ENCODE measurements around the gene C11orf24.
A peak's percentile ranks its signal among the peaks of the same experiment; 100 is the strongest.

Gene C11orf24

GRCh38 chr11:68270196-68271022 is 1.4 kb downstream of the C11orf24 start:
- no peak for DNase-seq (ENCODE audit: low read depth in 2 of 2)

GRCh38 chr11:68269414-68270081 is 2.2 kb downstream of the C11orf24 start:
- DNase-seq (ENCODE audit: low read depth in 2 of 2) = no peak

GRCh38 chr11:68267881-68268240 is 3.9 kb downstream of the C11orf24 start:
- no peak for DNase-seq (ENCODE audit: low read depth in 2 of 2)

GRCh38 chr11:68266936-68267880 is 4.6 kb downstream of the C11orf24 start:
- no peak for DNase-seq (ENCODE audit: low read depth in 2 of 2)

- DNase-seq (ENCODE audit: low read depth in 2 of 2) = no peak
Observed at GRCh38 chr11:68266121-68266891, 5.5 kb downstream of the C11orf24 start.

GRCh38 chr11:68264741-68265540 is 6.8 kb downstream of the C11orf24 start:
- DNase-seq (ENCODE audit: low read depth in 2 of 2) = no peak

GRCh38 chr11:68264244-68264643 is 7.5 kb downstream of the C11orf24 start:
- DNase-seq (ENCODE audit: low read depth in 2 of 2) = no peak

GRCh38 chr11:68263444-68264035 is 8.2 kb downstream of the C11orf24 start:
- no peak for DNase-seq (ENCODE audit: low read depth in 2 of 2)

- DNase-seq (ENCODE audit: low read depth in 2 of 2) = no peak
Observed at GRCh38 chr11:68262544-68262827, 9.3 kb downstream of the C11orf24 start.

GRCh38 chr11:68261749-68262543 is 9.8 kb downstream of the C11orf24 start:
- DNase-seq (ENCODE audit: low read depth in 2 of 2) = no peak

- no peak for DNase-seq (ENCODE audit: low read depth in 2 of 2)
Observed at GRCh38 chr11:68261006-68261405, 10.8 kb downstream of the C11orf24 start.

- DNase-seq (ENCODE audit: low read depth in 2 of 2) = no peak
Observed at GRCh38 chr11:68260484-68260883, 11.3 kb downstream of the C11orf24 start.

GRCh38 chr11:68259122-68259959 is 12.4 kb downstream of the C11orf24 start:
- no peak for DNase-seq (ENCODE audit: low read depth in 2 of 2)

- DNase-seq (ENCODE audit: low read depth in 2 of 2) = no peak
Observed at GRCh38 chr11:68258363-68258765, 13.4 kb downstream of the C11orf24 start.

GRCh38 chr11:68257477-68258362 is 14.1 kb downstream of the C11orf24 start:
- peak; percentile 87 to 92 for DNase-seq (ENCODE audit: low read depth in 2 of 2)

GRCh38 chr11:68256331-68256741 is 15.4 kb downstream of the C11orf24 start:
- no peak for DNase-seq (ENCODE audit: low read depth in 2 of 2)

- DNase-seq (ENCODE audit: low read depth in 2 of 2) = no peak
Observed at GRCh38 chr11:68255526-68255925, 16.2 kb downstream of the C11orf24 start.

- no peak for DNase-seq (ENCODE audit: low read depth in 2 of 2)
Observed at GRCh38 chr11:68254421-68254820, 17.4 kb downstream of the C11orf24 start.
